Activated CD8-positive, alpha-beta memory T cell treated with anti-CD3 and anti-CD28 coated beads, Interleukin-2, amount 10 ng/mL, durations not matched to agents 7 days and 5 days (primary cell): ENCODE measurements around the gene CNOT4. TPM values are rescaled to one million over a fixed set of nuclear protein-coding genes. Genes with fewer than 3 reads are reported as not detected.
"Not testable (repeated sequence)": the region's sequence is repeated elsewhere in the genome, so short reads cannot be mapped to it uniquely, and the experiment has no call there.

Experiments used
- ATAC-seq: fragments of 150-1000 bp; cut with Tn5 transposase; one replicate; pipeline ENCODE4 v1.10.0; 2021; ENCODE audit warnings: moderate library complexity
- CTCF ChIA-PET: fragments of 350-600 bp; sonication (Branson Sonifier 250); formaldehyde crosslinking; loops from one replicate; lab custom pipeline; 2021; ENCODE audit warnings: antibody characterized with exemption; lab: Charles Lee
- DNase-seq: peaks from one replicate; pipeline ENCODE4 v3.0.0-alpha.2; 2020
- H3K27ac Mint-ChIP-seq: one replicate; pipeline ENCODE4 v1.8.0; 2021; ENCODE audit warnings: mild to moderate bottlenecking, mixed read lengths
- H3K27me3 Mint-ChIP-seq: one replicate; pipeline ENCODE4 v1.8.0; 2021; ENCODE audit warnings: mixed read lengths
- H3K36me3 Mint-ChIP-seq: one replicate; pipeline ENCODE4 v1.8.0; 2021; ENCODE audit warnings: mild to moderate bottlenecking, mixed read lengths
- H3K4me1 Mint-ChIP-seq: one replicate; pipeline ENCODE4 v1.8.0; 2021; ENCODE audit warnings: mixed read lengths
- H3K4me3 Mint-ChIP-seq: one replicate; pipeline ENCODE4 v1.8.0; 2021; ENCODE audit warnings: mild to moderate bottlenecking, moderate library complexity, mixed read lengths
- H3K9me3 Mint-ChIP-seq: one replicate; pipeline ENCODE4 v1.8.0; 2022; ENCODE audit warnings: low read depth, mixed read lengths
- total RNA-seq, 2 experiments: library from RNA; stranded (reverse); gene quantifications; one replicate each; pipeline ENCODE4 v1.2.3, GENCODE V29; 2021

CNOT4 gene
- total RNA-seq, 2 experiments from 2014 or later, result 21.1 to 26.5 TPM

DNA sequence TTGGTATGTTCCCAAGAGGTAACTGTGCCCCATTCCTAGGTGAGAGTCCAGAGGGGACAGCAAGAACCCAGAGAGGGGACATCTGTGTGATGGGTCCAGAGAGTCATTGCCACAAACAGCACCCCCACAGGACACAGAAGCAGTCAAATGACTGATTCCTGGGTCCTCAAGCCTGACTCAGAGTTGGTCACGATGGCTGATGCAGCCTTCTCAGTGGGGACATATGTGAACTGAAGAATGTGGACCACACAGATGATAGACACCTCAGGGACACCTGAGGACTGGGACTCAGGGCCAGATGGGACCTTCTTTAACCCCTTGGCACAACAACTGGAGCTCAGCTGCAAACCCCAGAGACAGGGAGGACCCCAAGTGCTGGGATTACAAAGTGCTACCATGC is 179.8 kb downstream of the CNOT4 start:
- no peaks in the 10 kb centered on the region for H3K4me1 Mint-ChIP-seq
- H3K9me3 Mint-ChIP-seq, result no peaks in the 10 kb centered on the region
- H3K4me3 Mint-ChIP-seq, result no peak overlapping the region
- CTCF ChIA-PET, result interaction anchor here (0.6 kb wide), 1 partner anchor 270 kb away, joined by 3 read pairs; no protein-coding TSS in a partner anchor
- no peak for DNase-seq
- ATAC-seq, result no peak
- no peak overlapping the region for H3K27ac Mint-ChIP-seq
- H3K36me3 Mint-ChIP-seq, result no peaks in the 10 kb centered on the region
- no peaks in the 10 kb centered on the region for H3K27me3 Mint-ChIP-seq

DNA sequence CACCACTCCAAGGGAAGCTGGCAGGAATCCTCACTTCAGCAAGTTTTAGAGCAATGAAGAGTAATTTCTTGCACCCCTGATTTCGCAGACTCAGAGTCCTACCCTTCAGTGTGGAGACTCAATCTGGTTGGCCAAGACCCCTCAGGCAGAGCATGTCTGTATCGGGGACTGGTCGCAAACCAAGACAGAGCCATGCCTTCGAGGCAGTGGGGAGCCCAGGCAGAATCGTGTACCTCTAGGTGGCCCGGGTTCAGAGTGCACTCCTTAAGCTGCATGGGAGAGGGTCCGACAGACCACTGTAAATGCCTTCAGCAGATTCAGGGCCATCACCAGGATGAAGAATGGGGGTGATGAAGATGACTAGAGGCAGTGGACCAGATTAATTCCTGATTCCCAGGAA is 181.4 kb downstream of the CNOT4 start:
- no peaks in the 10 kb centered on the region for H3K4me1 Mint-ChIP-seq

DNA sequence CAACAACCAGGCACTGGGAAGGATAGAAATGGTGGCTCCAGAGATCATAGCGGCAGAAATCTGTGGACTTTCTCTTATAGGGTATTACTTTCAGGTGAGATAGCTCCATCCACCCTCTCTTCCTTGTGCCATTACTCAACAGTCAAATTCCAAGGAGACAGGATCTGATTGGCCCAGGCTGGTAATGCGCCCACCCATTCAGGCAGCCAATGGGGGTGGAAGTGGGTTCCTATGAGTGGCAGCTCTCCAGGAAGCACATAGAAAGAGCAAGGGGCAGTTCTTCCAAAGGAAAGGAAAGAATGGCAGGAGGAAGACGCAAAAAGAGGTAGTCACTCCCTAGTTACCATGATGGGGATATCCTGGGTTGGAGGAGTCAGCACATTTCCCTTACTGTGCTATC is 181.8 kb downstream of the CNOT4 start:
- no peak for ATAC-seq
- Mint-ChIP-seq H3K36me3 (no peaks in the 10 kb centered on the region), H3K27ac (no peak overlapping the region)

More for the DNA sequence above, 181.4 kb downstream of the CNOT4 start:
- Mint-ChIP-seq H3K27ac (no peak overlapping the region), H3K4me3 (no peak overlapping the region), H3K27me3 (no peaks in the 10 kb centered on the region), H3K36me3 (no peaks in the 10 kb centered on the region), H3K9me3 (peaks cover 2% of the 10 kb centered on the region)
- CTCF ChIA-PET, result no interaction called here
- ATAC-seq (no peak), DNase-seq (no peak)

DNA sequence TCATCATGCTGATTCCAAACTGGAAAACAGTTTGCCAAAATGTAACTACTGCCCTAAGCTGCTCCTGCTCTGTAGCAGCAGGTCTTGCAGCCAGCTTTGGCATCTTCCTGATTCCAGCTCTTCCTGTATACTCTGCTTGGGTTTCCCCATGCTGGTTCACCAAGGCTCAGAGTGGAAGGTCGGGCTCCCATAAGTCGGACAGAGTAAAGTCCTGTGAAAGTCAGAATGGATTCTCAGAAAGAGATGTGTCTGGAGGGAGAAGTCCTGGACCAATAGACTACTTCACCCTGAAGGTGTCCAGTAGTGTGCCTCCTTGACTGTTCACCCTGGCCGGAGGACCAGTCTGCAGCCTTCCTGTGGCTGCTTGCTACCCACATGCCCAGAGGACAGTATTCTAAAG is 182.4 kb downstream of the CNOT4 start:
- no peak for ATAC-seq
- Mint-ChIP-seq H3K27me3 (no peaks in the 10 kb centered on the region), H3K4me1 (no peaks in the 10 kb centered on the region), H3K9me3 (peaks cover 2% of the 10 kb centered on the region), H3K36me3 (no peaks in the 10 kb centered on the region), H3K4me3 (no peak overlapping the region), H3K27ac (no peak overlapping the region)
- CTCF ChIA-PET, result interaction anchor here (1.1 kb wide), 1 partner anchor 21 kb away, joined by 3 read pairs; no protein-coding TSS in a partner anchor
- DNase-seq, result no peak

More for the DNA sequence above, 181.8 kb downstream of the CNOT4 start:
- CTCF ChIA-PET, result no interaction called here
- Mint-ChIP-seq H3K4me3 (no peak overlapping the region), H3K4me1 (no peaks in the 10 kb centered on the region), H3K27me3 (no peaks in the 10 kb centered on the region), H3K9me3 (peaks cover 2% of the 10 kb centered on the region)
- no peak for DNase-seq

DNA sequence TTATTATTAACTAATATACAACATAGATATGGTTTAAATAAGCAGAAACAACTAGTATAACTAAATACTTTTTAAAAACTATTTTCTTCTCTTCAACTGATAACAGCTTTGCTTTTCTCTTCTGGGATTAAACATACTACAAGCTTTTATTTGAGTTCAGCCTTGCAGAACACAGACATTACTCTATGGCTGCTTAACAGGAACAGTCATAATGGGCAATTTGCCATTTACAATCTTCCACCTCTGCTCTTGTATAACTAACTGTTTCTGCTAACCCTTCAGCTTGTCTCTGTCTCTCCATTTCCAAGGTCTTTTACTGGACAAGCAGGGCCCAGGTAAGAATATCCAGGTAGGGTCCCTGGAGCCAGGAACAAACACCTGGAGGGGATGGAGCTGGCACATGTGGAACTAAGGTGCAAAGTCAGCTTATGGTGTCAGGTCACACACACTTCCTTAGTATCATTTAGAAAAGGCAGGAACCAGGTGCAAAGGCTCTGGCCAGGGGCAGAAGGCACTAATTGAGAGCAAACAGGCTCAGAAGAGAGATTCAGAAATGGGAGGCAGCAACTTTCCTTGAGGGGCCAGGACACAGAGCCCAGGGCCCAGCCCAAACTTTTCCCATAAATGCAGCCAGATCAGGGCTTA is 183.1 kb downstream of the CNOT4 start:
- Mint-ChIP-seq H3K36me3 (no peaks in the 10 kb centered on the region), H3K27me3 (no peaks in the 10 kb centered on the region), H3K4me3 (no peak overlapping the region), H3K9me3 (peaks cover 2% of the 10 kb centered on the region), H3K27ac (no peak overlapping the region), H3K4me1 (no peaks in the 10 kb centered on the region)
- ATAC-seq (no peak), DNase-seq (no peak)
- CTCF ChIA-PET, result interaction anchor here (1.1 kb wide), 1 partner anchor 20 kb away, joined by 3 read pairs; no protein-coding TSS in a partner anchor

DNA sequence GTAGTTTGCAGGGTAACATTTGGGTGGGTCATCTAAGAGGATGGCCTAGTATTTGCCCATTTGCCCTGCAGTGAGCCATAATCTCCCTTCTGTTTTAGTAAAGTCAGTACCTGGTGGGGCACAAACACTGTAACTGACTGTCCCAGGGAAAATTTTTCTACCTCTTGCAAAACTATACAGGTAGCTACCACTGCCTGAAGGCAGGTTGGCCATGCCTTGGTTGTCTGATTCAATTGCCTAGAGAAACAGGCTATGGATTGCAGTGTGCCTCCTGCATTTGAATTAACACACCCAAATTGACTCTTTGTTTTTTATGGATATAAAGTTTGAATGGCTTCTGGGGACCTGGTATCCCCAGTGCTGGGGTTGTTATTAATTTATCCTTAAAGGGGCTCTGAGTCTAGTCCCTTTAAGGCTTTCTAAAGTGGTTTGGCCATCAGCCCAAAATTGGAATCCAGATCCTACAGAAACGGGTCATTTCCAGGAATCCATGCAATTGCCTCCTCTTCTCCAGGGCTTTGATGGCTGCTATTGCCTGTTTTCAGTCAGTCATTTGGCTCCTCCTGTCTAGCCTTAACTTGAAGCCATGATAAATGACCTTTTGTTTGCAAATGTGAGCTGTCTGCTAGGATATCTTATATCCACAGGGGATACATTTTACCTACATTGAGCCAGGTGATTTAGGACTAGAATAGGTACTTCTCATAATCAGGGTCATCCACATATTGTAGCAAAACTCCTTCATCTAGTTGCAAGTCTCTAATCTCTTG is 187.1 kb downstream of the CNOT4 start:
- no peak overlapping the region for H3K4me3 Mint-ChIP-seq
- H3K27me3 Mint-ChIP-seq, result no peaks in the 10 kb centered on the region
- no peak overlapping the region for H3K27ac Mint-ChIP-seq
- H3K4me1 Mint-ChIP-seq, result no peaks in the 10 kb centered on the region
- ATAC-seq (no peak), DNase-seq (no peak)
- CTCF ChIA-PET, result no interaction called here
- peaks cover 2% of the 10 kb centered on the region for H3K9me3 Mint-ChIP-seq
- H3K36me3 Mint-ChIP-seq, result no peaks in the 10 kb centered on the region

DNA sequence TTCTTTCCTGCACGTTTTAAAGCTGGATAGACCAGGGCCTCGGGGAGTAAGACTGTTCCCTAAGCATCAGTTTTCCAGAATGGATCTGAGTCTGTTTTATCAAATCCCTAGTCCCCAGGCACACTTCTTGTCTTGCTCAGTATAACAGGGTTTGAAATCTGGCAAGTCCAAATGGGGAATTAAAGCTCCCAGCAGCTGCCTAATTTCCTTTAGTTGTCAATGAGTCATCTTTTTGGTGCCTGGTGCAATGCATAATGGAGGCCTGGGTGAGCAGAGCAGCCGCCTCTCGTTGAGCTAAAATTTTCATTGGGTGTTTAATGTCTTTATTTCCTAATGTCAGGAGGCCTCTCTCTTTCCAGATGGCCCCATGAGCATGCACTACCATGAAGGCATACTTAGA is 188.3 kb downstream of the CNOT4 start:
- Mint-ChIP-seq H3K27ac (no peak overlapping the region), H3K27me3 (no peaks in the 10 kb centered on the region), H3K4me1 (no peaks in the 10 kb centered on the region), H3K9me3 (peaks cover 2% of the 10 kb centered on the region), H3K36me3 (no peaks in the 10 kb centered on the region), H3K4me3 (no peak overlapping the region)
- ATAC-seq (no peak), DNase-seq (no peak)
- CTCF ChIA-PET, result no interaction called here

DNA sequence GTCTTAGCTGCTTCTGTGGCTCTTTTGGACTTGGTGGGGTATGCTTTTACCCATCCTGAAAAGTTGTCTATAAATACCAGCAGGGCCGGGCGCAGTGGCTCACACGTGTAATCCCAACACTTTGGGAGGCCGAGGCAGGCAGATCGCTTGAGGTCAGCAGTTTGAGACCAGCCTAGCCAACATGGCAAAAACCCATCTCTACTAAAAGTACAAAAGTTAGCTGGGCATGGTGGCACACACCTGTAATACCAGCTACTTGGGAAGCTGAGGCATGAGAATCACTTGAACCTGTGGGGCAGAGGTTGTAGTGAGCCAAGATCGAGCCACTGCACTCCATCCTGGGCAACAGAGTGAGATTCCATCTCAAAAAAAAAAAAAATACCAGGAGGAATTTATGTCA is 188.9 kb downstream of the CNOT4 start:
- H3K4me3 Mint-ChIP-seq, CTCF ChIA-PET, H3K4me1 Mint-ChIP-seq, H3K36me3 Mint-ChIP-seq, H3K27me3 Mint-ChIP-seq, ATAC-seq, H3K9me3 Mint-ChIP-seq, H3K27ac Mint-ChIP-seq, DNase-seq: not testable (repeated sequence)

DNA sequence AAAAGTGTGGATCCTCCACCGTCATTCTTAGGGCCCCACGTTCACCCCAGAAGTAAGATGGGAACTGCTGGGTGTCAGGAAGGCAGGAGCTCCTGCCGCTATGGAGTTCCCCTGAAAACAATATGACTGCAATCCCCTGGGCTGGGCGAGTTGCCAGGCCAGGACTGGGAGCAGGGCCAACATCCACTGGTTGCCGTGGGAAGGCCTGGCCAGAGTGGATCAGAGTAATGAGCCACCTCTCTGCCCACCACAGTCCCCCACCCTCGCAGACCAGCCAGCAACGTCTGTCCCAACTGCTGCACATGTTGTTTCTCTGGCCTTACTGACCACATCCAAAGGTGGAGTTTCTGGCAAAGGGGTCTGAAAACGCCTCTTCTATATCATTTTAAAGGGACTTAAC is 189.6 kb downstream of the CNOT4 start:
- no peak overlapping the region for H3K27ac Mint-ChIP-seq
- H3K36me3 Mint-ChIP-seq, result no peaks in the 10 kb centered on the region
- peaks cover 2% of the 10 kb centered on the region for H3K9me3 Mint-ChIP-seq
- CTCF ChIA-PET, result no interaction called here
- ATAC-seq, result no peak
- H3K4me3 Mint-ChIP-seq, result no peak overlapping the region
- DNase-seq, result no peak
- no peaks in the 10 kb centered on the region for H3K27me3 Mint-ChIP-seq
- no peaks in the 10 kb centered on the region for H3K4me1 Mint-ChIP-seq

DNA sequence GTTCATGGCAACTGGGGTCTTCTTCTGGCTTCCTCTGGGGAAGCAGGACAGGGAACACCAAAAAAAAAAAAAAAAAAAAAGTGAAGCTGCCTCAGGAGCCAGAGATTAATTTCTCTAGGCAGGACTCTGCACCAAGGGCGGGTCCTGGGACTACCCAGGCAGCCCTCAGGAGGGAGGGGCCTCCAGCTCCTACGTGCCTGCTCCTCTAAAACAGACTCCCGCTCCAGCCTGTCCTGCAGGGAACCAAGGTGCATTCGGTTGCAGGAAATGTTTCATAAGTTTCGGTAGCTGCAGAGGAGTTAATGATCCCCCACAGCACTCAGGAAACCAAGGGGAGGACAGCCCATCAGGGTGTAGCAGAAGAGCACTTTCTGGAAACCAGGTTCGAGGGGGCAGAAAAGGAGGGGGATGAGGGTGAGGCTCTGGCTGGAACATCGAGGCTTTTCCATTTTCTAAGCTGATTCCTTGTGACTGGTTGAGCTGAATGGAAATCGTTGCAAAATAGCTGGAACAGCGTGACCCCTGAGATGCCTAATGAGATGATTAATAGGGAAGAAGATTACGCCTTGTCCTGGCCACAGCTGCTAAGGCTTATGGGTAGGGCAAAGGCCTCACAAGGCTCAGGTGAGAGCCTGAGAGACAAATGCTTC is 192.1 kb downstream of the CNOT4 start:
- H3K27ac Mint-ChIP-seq, result no peak overlapping the region
- no peaks in the 10 kb centered on the region for H3K36me3 Mint-ChIP-seq
- peaks cover 2% of the 10 kb centered on the region for H3K27me3 Mint-ChIP-seq
- DNase-seq (no peak), ATAC-seq (no peak)
- CTCF ChIA-PET, result interaction anchor here (1.3 kb wide), 1 partner anchor 37 kb away, joined by 3 read pairs; no protein-coding TSS in a partner anchor
- no peaks in the 10 kb centered on the region for H3K9me3 Mint-ChIP-seq
- no peak overlapping the region for H3K4me3 Mint-ChIP-seq
- H3K4me1 Mint-ChIP-seq, result no peaks in the 10 kb centered on the region

DNA sequence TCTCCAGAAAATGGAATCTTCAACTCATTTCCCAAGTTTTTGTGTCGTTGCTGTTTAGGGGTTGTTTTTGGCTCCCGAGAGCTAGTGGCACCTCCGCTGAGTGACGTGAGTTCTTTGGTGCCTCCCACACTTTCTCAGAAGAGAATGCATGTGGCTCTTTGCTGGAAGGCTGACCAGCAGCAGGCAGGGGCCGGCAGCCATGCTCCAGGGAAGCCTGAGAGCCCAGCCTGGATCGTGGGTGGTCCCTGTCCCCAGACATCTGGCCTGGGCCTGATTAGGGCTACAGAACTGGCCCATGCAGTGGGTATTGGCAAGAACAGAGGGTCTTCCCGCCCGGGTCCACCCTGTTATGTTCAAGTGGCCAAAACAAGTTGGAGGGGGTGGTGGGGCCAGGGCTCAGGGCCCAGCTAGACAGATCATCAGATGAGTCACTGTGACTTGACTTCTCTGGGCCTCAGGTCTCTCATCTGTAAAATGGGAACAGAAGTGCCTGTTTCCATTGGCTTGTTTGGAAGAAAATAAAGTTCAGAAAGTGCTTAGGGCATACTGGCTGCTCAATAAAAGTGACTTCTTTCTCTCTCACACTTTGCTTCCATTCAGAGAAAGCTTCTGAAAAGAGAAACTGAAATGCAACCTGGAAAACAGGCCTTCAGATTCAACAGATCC is 193.1 kb downstream of the CNOT4 start:
- no peak overlapping the region for H3K27ac Mint-ChIP-seq
- H3K4me3 Mint-ChIP-seq, result no peak overlapping the region
- no peaks in the 10 kb centered on the region for H3K4me1 Mint-ChIP-seq
- H3K36me3 Mint-ChIP-seq, result no peaks in the 10 kb centered on the region
- no peak for DNase-seq
- ATAC-seq, result no peak
- H3K27me3 Mint-ChIP-seq, result peaks cover 2% of the 10 kb centered on the region
- H3K9me3 Mint-ChIP-seq, result no peaks in the 10 kb centered on the region
- CTCF ChIA-PET, result no interaction called here

DNA sequence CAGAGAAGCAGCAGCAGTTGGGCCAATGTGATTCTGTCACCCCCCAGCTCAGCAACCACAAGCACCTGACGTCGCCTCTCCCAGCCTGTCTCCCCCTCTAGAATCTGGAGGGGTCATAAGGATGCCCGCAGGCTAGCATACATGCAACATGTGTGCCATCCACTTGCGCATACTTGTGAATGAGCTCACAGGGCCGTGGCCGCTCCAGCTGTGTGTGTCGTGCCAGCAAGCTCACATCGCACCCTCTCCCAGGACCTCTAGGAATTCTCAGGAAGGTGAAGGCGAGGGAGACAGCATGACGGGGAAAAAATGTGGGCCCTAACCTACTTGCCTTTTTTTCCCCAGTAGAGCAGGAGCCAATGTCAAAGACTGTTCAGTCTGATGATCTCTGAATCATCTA is 195.9 kb downstream of the CNOT4 start:
- no peak overlapping the region for H3K4me3 Mint-ChIP-seq
- peaks cover 2% of the 10 kb centered on the region for H3K27me3 Mint-ChIP-seq
- ATAC-seq (no peak), DNase-seq (no peak)
- no peaks in the 10 kb centered on the region for H3K36me3 Mint-ChIP-seq
- H3K27ac Mint-ChIP-seq, result no peak overlapping the region
- no peaks in the 10 kb centered on the region for H3K4me1 Mint-ChIP-seq
- CTCF ChIA-PET, result no interaction called here
- no peaks in the 10 kb centered on the region for H3K9me3 Mint-ChIP-seq
